Measurements from ENCODE around the gene COX10.

Gene COX10

GRCh38 chr17:14138649-14139048 is 69.3 kb downstream of the COX10 start:
- Histone ChIP-seq H3K4me1 (ENCODE audit: control insufficient read depth, insufficient read depth, low read length) (no peaks in the 10 kb centered on the region), H3K4me3 (ENCODE audit: low read length) (no peak overlapping the region), H3K27me3 (ENCODE audit: control insufficient read depth, insufficient read depth, low read length) (no peaks in the 10 kb centered on the region), H3K27ac (ENCODE audit: low read length) (no peak overlapping the region), H3K9me3 (ENCODE audit: control insufficient read depth, insufficient read depth, low read length) (no peaks in the 10 kb centered on the region), H3K36me3 (ENCODE audit: control insufficient read depth, insufficient read depth, low read length) (no peaks in the 10 kb centered on the region)
- DNase-seq (ENCODE audit: low read depth, low spot score) = no peak
- no CpG with 5 or more reads among the region's 7 CpGs for WGBS (ENCODE audit: insufficient coverage, insufficient read length)

GRCh38 chr17:14143688-14144087 is 74.4 kb downstream of the COX10 start:
- Histone ChIP-seq H3K4me1 (ENCODE audit: control insufficient read depth, insufficient read depth, low read length) (no peaks in the 10 kb centered on the region), H3K36me3 (ENCODE audit: control insufficient read depth, insufficient read depth, low read length) (no peaks in the 10 kb centered on the region), H3K27me3 (ENCODE audit: control insufficient read depth, insufficient read depth, low read length) (no peaks in the 10 kb centered on the region), H3K27ac (ENCODE audit: low read length) (no peak overlapping the region), H3K4me3 (ENCODE audit: low read length) (no peak overlapping the region), H3K9me3 (ENCODE audit: control insufficient read depth, insufficient read depth, low read length) (no peaks in the 10 kb centered on the region)
- WGBS (ENCODE audit: insufficient coverage, insufficient read length) = no CpG with 5 or more reads among the region's 3 CpGs
- DNase-seq (ENCODE audit: low read depth, low spot score) = no peak

DNA sequence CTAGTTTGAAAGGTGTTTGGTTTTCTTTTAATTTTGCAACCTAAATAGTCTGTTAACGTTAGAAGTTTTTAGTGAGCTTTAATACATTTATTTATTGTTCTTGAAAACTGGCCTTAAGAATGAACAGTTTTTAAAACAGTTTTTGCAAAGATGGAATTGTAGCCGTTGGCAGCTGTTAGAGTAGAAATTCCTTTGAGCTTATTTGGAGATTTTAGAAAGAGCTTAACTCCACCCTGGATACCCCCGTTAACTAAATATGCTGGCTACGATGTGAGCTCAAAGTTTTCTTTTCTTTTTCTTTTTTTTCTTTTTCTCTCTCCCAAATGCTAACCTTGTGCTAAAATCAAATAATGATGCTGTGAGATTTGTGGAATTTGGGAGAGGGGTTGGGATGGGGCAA is 75.2 kb downstream of the COX10 start:
- no CpG with 5 or more reads among the region's 4 CpGs for WGBS (ENCODE audit: insufficient coverage, insufficient read length)
- Histone ChIP-seq H3K4me1 (ENCODE audit: control insufficient read depth, insufficient read depth, low read length) (no peaks in the 10 kb centered on the region), H3K27ac (ENCODE audit: low read length) (no peak overlapping the region), H3K4me3 (ENCODE audit: low read length) (no peak overlapping the region), H3K27me3 (ENCODE audit: control insufficient read depth, insufficient read depth, low read length) (no peaks in the 10 kb centered on the region), H3K9me3 (ENCODE audit: control insufficient read depth, insufficient read depth, low read length) (no peaks in the 10 kb centered on the region), H3K36me3 (ENCODE audit: control insufficient read depth, insufficient read depth, low read length) (no peaks in the 10 kb centered on the region)
- DNase-seq (ENCODE audit: low read depth, low spot score) = no peak

DNA sequence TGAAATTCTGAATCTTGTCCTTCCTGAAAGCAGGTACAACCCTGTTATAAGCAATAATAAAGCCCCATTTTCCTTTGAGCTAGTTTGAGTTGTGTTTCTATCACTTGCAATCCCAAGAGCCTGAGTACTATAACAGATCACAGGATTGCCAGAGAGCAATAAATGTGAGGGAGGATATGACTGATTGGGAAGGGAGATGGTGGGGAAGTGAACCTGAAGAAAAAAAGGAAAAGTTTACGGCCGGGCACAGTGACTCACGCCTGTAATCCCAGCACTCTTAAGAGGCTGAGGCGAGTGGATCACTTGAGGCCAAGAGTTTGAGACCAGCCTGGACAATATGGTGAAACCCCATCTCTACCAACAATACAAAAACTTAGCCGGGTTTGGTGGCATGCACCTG is 80.4 kb downstream of the COX10 start:
- no CpG with 5 or more reads among the region's 5 CpGs for WGBS (ENCODE audit: insufficient coverage, insufficient read length)
- no peaks in the 10 kb centered on the region for H3K4me1 ChIP-seq (ENCODE audit: control insufficient read depth, insufficient read depth, low read length)

GRCh38 chr17:14150619-14151018 is 81.3 kb downstream of the COX10 start:
- H3K4me3 ChIP-seq (ENCODE audit: low read length) = no peak overlapping the region
- H3K36me3 ChIP-seq (ENCODE audit: control insufficient read depth, insufficient read depth, low read length) = no peaks in the 10 kb centered on the region
- no peak overlapping the region for H3K27ac ChIP-seq (ENCODE audit: low read length)
- no peak for DNase-seq (ENCODE audit: low read depth, low spot score)
- WGBS (ENCODE audit: insufficient coverage, insufficient read length) = no CpG with 5 or more reads among the region's 2 CpGs
- H3K27me3 ChIP-seq (ENCODE audit: control insufficient read depth, insufficient read depth, low read length) = no peaks in the 10 kb centered on the region
- H3K4me1 ChIP-seq (ENCODE audit: control insufficient read depth, insufficient read depth, low read length) = no peaks in the 10 kb centered on the region
- no peaks in the 10 kb centered on the region for H3K9me3 ChIP-seq (ENCODE audit: control insufficient read depth, insufficient read depth, low read length)

More for the DNA sequence above, 80.4 kb downstream of the COX10 start:
- Histone ChIP-seq H3K36me3 (ENCODE audit: control insufficient read depth, insufficient read depth, low read length) (no peaks in the 10 kb centered on the region), H3K27ac (ENCODE audit: low read length) (no peak overlapping the region), H3K27me3 (ENCODE audit: control insufficient read depth, insufficient read depth, low read length) (no peaks in the 10 kb centered on the region), H3K9me3 (ENCODE audit: control insufficient read depth, insufficient read depth, low read length) (no peaks in the 10 kb centered on the region), H3K4me3 (ENCODE audit: low read length) (no peak overlapping the region)
- no peak for DNase-seq (ENCODE audit: low read depth, low spot score)

DNA sequence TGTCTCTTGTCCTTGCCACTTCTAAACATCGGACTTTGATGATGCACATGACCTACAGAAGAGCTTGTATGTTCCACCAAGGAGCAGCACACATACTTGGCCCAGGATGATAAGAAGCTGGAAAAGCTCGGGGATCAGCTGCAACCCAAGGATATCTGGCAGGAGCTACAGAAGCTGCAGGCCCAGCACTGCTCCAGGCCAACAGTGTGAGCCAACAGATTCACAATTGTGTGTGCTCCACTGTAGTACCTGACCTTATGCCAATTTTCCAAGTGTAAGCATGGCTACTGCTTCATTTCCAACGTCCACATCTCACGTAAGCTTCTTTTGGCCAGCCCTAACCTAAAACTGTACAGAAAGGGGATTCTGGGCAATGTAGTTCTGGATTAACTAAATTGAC is 83.4 kb downstream of the COX10 start:
- Histone ChIP-seq H3K27me3 (ENCODE audit: control insufficient read depth, insufficient read depth, low read length) (no peaks in the 10 kb centered on the region), H3K9me3 (ENCODE audit: control insufficient read depth, insufficient read depth, low read length) (no peaks in the 10 kb centered on the region), H3K4me1 (ENCODE audit: control insufficient read depth, insufficient read depth, low read length) (no peaks in the 10 kb centered on the region), H3K36me3 (ENCODE audit: control insufficient read depth, insufficient read depth, low read length) (no peaks in the 10 kb centered on the region), H3K4me3 (ENCODE audit: low read length) (no peak overlapping the region), H3K27ac (ENCODE audit: low read length) (no peak overlapping the region)
- DNase-seq (ENCODE audit: low read depth, low spot score) = no peak
- no CpG with 5 or more reads among the region's 4 CpGs for WGBS (ENCODE audit: insufficient coverage, insufficient read length)

GRCh38 chr17:14153374-14153773 is 84.1 kb downstream of the COX10 start:
- H3K9me3 ChIP-seq (ENCODE audit: control insufficient read depth, insufficient read depth, low read length) = no peaks in the 10 kb centered on the region
- WGBS (ENCODE audit: insufficient coverage, insufficient read length) = no CpG with 5 or more reads among the region's 1 CpG
- no peaks in the 10 kb centered on the region for H3K36me3 ChIP-seq (ENCODE audit: control insufficient read depth, insufficient read depth, low read length)
- no peak overlapping the region for H3K27ac ChIP-seq (ENCODE audit: low read length)
- H3K4me1 ChIP-seq (ENCODE audit: control insufficient read depth, insufficient read depth, low read length) = no peaks in the 10 kb centered on the region
- H3K4me3 ChIP-seq (ENCODE audit: low read length) = no peak overlapping the region
- no peaks in the 10 kb centered on the region for H3K27me3 ChIP-seq (ENCODE audit: control insufficient read depth, insufficient read depth, low read length)
- no peak for DNase-seq (ENCODE audit: low read depth, low spot score)

DNA sequence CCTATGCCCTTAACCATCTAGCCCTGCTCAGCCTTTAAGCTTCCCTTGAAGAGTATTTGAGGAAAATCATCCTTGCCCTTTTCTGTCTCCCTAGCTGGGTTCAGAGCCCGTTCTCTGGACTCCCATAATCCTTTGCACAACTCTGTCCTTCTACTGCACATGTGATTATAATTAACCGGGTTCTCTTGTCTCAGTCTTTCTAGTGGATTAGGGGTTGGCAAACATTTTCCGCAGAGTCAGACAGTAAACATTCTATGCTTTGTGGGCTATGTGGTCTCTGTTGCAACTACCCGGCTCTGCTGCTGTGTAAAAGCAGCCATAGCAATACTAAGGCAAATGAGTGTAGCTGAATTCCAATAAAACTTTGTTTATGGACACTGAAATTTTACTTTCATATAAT is 87.4 kb downstream of the COX10 start:
- Histone ChIP-seq H3K9me3 (ENCODE audit: control insufficient read depth, insufficient read depth, low read length) (no peaks in the 10 kb centered on the region), H3K4me1 (ENCODE audit: control insufficient read depth, insufficient read depth, low read length) (no peaks in the 10 kb centered on the region), H3K27ac (ENCODE audit: low read length) (no peak overlapping the region), H3K27me3 (ENCODE audit: control insufficient read depth, insufficient read depth, low read length) (no peaks in the 10 kb centered on the region), H3K4me3 (ENCODE audit: low read length) (no peak overlapping the region), H3K36me3 (ENCODE audit: control insufficient read depth, insufficient read depth, low read length) (no peaks in the 10 kb centered on the region)
- DNase-seq (ENCODE audit: low read depth, low spot score) = no peak
- no CpG with 5 or more reads among the region's 4 CpGs for WGBS (ENCODE audit: insufficient coverage, insufficient read length)

DNA sequence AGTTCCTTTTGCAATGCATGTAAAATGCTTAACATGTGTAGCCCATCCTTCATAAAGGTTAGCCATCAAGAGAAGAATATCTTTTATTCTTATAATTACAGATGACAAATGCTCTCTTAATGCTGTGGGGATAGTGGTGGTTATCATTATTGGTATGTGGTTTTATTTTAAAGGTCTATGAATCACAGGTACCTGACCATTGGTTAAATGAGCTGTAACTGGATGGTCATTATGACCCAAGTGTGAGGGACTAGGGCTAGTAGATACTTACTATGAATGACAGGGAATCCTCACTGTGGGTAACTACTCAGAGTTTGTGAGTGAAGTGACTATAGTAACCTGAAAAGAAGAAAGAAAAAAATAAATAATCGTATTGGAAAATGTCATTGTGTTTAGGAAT is 88.5 kb downstream of the COX10 start:
- H3K27me3 ChIP-seq (ENCODE audit: control insufficient read depth, insufficient read depth, low read length) = no peaks in the 10 kb centered on the region
- H3K4me1 ChIP-seq (ENCODE audit: control insufficient read depth, insufficient read depth, low read length) = no peaks in the 10 kb centered on the region
- DNase-seq (ENCODE audit: low read depth, low spot score) = no peak
- no peaks in the 10 kb centered on the region for H3K36me3 ChIP-seq (ENCODE audit: control insufficient read depth, insufficient read depth, low read length)
- H3K4me3 ChIP-seq (ENCODE audit: low read length) = no peak overlapping the region
- 100% methylated on average over 1 of the region's 1 CpG for WGBS (ENCODE audit: insufficient coverage, insufficient read length)
- no peaks in the 10 kb centered on the region for H3K9me3 ChIP-seq (ENCODE audit: control insufficient read depth, insufficient read depth, low read length)
- no peak overlapping the region for H3K27ac ChIP-seq (ENCODE audit: low read length)

GRCh38 chr17:14158707-14159106 is 89.4 kb downstream of the COX10 start:
- H3K4me3 ChIP-seq (ENCODE audit: low read length) = no peak overlapping the region
- DNase-seq (ENCODE audit: low read depth, low spot score) = no peak
- no peaks in the 10 kb centered on the region for H3K9me3 ChIP-seq (ENCODE audit: control insufficient read depth, insufficient read depth, low read length)
- H3K27me3 ChIP-seq (ENCODE audit: control insufficient read depth, insufficient read depth, low read length) = no peaks in the 10 kb centered on the region
- no CpG with 5 or more reads among the region's 3 CpGs for whole genome bisulfite sequencing (ENCODE audit: insufficient coverage, insufficient read length)
- no peaks in the 10 kb centered on the region for H3K4me1 ChIP-seq (ENCODE audit: control insufficient read depth, insufficient read depth, low read length)
- no peak overlapping the region for H3K27ac ChIP-seq (ENCODE audit: low read length)
- no peaks in the 10 kb centered on the region for H3K36me3 ChIP-seq (ENCODE audit: control insufficient read depth, insufficient read depth, low read length)

DNA sequence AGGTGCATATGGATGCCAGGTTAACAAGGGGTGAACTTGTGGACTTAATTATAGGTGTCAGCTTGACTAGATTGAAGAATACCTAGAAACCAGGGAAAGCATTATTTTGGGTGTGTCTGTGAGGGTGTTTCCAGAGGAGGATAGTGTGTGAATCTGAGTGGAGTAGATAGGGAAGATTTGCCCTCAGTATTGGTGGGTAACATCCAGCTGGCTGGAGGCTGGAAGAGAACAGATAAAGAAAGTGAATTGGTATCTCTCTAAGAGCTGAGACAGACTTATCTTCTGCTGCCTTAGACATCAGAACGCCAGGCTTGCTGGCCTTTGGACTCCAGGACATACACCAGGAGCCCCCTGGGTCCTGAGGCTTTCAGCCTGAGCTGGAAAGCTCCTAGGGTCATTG is 92.1 kb downstream of the COX10 start:
- no CpG with 5 or more reads among the region's 1 CpG for WGBS (ENCODE audit: insufficient coverage, insufficient read length)
- Histone ChIP-seq H3K27ac (ENCODE audit: low read length) (no peak overlapping the region), H3K9me3 (ENCODE audit: control insufficient read depth, insufficient read depth, low read length) (no peaks in the 10 kb centered on the region), H3K4me1 (ENCODE audit: control insufficient read depth, insufficient read depth, low read length) (no peaks in the 10 kb centered on the region), H3K27me3 (ENCODE audit: control insufficient read depth, insufficient read depth, low read length) (no peaks in the 10 kb centered on the region), H3K4me3 (ENCODE audit: low read length) (no peak overlapping the region), H3K36me3 (ENCODE audit: control insufficient read depth, insufficient read depth, low read length) (no peaks in the 10 kb centered on the region)
- DNase-seq (ENCODE audit: low read depth, low spot score) = no peak

All from iPS DF 6.9 (cell line).